ENCODE data around the gene COL5A1. TPM values are rescaled to one million over a fixed set of nuclear protein-coding genes. Genes with fewer than 3 reads are reported as not detected.

COL5A1 gene
- total RNA-seq, 4 donors from 2014 or later = 14.0 to 23.9 (median 19.2) TPM

- no peak for TF ChIP-seq CTCF (IDR thresholded peaks at IDR 0.05; ENCODE audit: low read depth)
Observed at GRCh38 chr9:134739660-134739968, 98.0 kb downstream of the COL5A1 start.

GRCh38 chr9:134740071-134740470, 98.5 kb downstream of the COL5A1 start:
- no peak for TF ChIP-seq CTCF (IDR thresholded peaks at IDR 0.05; ENCODE audit: low read depth)

DNA sequence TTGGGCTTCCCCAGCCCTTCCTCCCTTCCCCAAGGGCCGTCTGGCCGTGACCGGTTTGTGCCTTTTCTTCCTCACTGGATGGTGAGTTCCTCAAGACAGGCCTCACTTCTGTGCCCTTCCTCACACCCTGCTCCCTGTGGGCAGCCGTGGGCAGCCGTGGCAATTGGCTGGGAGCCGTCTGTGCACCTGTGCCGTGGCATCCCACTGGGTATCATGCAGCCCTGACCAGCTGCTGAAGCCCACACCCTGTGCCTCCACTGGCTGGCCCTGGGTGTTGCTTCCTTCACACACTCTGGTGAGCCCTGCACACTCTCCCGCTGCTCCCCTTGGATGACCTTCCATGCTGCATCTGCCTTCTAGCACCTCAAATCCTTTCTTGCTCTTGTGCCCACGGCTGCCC, 100.2 kb downstream of the COL5A1 start:
- no peak for TF ChIP-seq CTCF (IDR thresholded peaks at IDR 0.05; ENCODE audit: low read depth)

- no peak for TF ChIP-seq CTCF (IDR thresholded peaks at IDR 0.05; ENCODE audit: low read depth)
Observed at GRCh38 chr9:134742822-134743535, 101.4 kb downstream of the COL5A1 start.

GRCh38 chr9:134743853-134744252, 102.2 kb downstream of the COL5A1 start:
- TF ChIP-seq CTCF (IDR thresholded peaks at IDR 0.05; ENCODE audit: low read depth) = no peak

GRCh38 chr9:134744385-134745295, 103.0 kb downstream of the COL5A1 start:
- TF ChIP-seq CTCF (IDR thresholded peaks at IDR 0.05; ENCODE audit: low read depth) = no peak

- TF ChIP-seq CTCF (IDR thresholded peaks at IDR 0.05; ENCODE audit: low read depth) = no peak
Observed at GRCh38 chr9:134747951-134748489, 106.4 kb downstream of the COL5A1 start.

Measured in subcutaneous adipose tissue (tissue), 4 donors.